ENCODE data around the gene OPALIN.

The OPALIN gene

GRCh38 chr10:96297486-96297885 lies 61.3 kb downstream of the OPALIN start:
- no peaks in the 10 kb centered on the region for H3K36me3 ChIP-seq (ENCODE audit: control insufficient read depth, insufficient read depth, low read length)
- TF ChIP-seq CTCF (IDR thresholded peaks at IDR 0.05; ENCODE audit: insufficient read depth, low read length, poor library complexity, severe bottlenecking): no peak
- H3K27me3 ChIP-seq (replicated peaks; ENCODE audit: control insufficient read depth, insufficient read depth, low read length): no peaks in the 10 kb centered on the region
- H3K4me3 ChIP-seq (replicated peaks; ENCODE audit: low read depth, low read length): no peak overlapping the region
- no peak for DNase-seq (ENCODE audit: extremely low read depth, insufficient read length)

GRCh38 chr10:96295475-96295874 lies 63.3 kb downstream of the OPALIN start:
- H3K4me3 ChIP-seq (replicated peaks; ENCODE audit: low read depth, low read length): no peak overlapping the region
- no peak for TF ChIP-seq CTCF (IDR thresholded peaks at IDR 0.05; ENCODE audit: insufficient read depth, low read length, poor library complexity, severe bottlenecking)
- no peaks in the 10 kb centered on the region for H3K36me3 ChIP-seq (ENCODE audit: control insufficient read depth, insufficient read depth, low read length)
- no peak for DNase-seq (ENCODE audit: extremely low read depth, insufficient read length)
- H3K27me3 ChIP-seq (replicated peaks; ENCODE audit: control insufficient read depth, insufficient read depth, low read length): no peaks in the 10 kb centered on the region

Data from GM06990 (cell line).